Adrenal gland (tissue), 5 donors: ENCODE results near the gene FLT1.

Source experiments
- CTCF ChIP-seq, 6 experiments: fragments of 450-650 bp in 4 of 6; fragments of 200-600 bp in 2 of 6; sonication (generic) in 1 of 6; IDR thresholded peaks; 1 replicate in 5 of 6; 2 replicates in 1 of 6; pipeline versions ENCODE4 v1.5.1 to v1.8.0; 2016 to 2021; ENCODE audit warnings: antibody characterized with exemption in 6 of 6, mild to moderate bottlenecking in 2 of 6, moderate library complexity in 1 of 6
- POLR2A ChIP-seq, 2 donors: fragments of 450-650 bp; IDR thresholded peaks; one replicate each; pipeline ENCODE4 v1.6.1; 2017; ENCODE audit warnings: antibody characterized with exemption in 2 of 2, mild to moderate bottlenecking in 2 of 2, moderate library complexity in 1 of 2
- donor health status: DM: no; HTN: no; CAD: no.

- TF ChIP-seq POLR2A (IDR thresholded peaks at IDR 0.05) (no peak), CTCF (IDR thresholded peaks at IDR 0.05) (no peak)
Observed at GRCh38 chr13:28534210-28534609, 39.3 kb upstream of the FLT1 start.
